Measurements from ENCODE around the gene TULP4.

DNA sequence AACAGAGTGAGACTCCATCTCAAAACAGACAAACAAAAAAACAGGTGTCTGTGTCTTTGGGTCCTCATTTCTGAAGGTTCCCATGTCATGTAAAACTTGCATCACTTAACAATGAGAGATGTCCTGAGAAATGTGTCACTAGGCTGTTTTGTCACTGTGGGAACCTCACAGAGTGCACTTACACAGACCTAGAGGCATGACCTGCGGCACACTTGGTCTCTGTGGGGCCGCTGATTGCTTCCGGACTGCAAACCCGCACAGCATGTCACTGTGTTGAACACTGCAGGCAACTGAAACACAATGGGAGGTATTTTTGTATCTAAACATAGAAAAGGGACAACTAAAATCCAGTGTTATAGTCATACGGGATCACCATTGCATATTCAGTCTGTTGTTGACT is 205.3 kb downstream of the TULP4 start:
- TF ChIP-seq FOXM1 (IDR thresholded peaks at IDR 0.05; ENCODE audit: borderline replicate concordance, low read depth) = no peak
- TF ChIP-seq, protein P1, sequence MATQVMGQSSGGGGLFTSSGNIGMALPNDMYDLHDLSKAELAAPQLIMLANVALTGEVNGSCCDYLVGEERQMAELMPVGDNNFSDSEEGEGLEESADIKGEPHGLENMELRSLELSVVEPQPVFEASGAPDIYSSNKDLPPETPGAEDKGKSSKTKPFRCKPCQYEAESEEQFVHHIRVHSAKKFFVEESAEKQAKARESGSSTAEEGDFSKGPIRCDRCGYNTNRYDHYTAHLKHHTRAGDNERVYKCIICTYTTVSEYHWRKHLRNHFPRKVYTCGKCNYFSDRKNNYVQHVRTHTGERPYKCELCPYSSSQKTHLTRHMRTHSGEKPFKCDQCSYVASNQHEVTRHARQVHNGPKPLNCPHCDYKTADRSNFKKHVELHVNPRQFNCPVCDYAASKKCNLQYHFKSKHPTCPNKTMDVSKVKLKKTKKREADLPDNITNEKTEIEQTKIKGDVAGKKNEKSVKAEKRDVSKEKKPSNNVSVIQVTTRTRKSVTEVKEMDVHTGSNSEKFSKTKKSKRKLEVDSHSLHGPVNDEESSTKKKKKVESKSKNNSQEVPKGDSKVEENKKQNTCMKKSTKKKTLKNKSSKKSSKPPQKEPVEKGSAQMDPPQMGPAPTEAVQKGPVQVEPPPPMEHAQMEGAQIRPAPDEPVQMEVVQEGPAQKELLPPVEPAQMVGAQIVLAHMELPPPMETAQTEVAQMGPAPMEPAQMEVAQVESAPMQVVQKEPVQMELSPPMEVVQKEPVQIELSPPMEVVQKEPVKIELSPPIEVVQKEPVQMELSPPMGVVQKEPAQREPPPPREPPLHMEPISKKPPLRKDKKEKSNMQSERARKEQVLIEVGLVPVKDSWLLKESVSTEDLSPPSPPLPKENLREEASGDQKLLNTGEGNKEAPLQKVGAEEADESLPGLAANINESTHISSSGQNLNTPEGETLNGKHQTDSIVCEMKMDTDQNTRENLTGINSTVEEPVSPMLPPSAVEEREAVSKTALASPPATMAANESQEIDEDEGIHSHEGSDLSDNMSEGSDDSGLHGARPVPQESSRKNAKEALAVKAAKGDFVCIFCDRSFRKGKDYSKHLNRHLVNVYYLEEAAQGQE (IDR thresholded peaks at IDR 0.05; ENCODE audit: low read depth) = no peak
- no peak for TF ChIP-seq EP300 (IDR thresholded peaks at IDR 0.05; ENCODE audit: borderline replicate concordance)
- no peak for TF ChIP-seq EGR1 (IDR thresholded peaks at IDR 0.05)
- no peak for TF ChIP-seq CEBPB (IDR thresholded peaks at IDR 0.05)
- TF ChIP-seq CREB1 (IDR thresholded peaks at IDR 0.05; ENCODE audit: low read depth) = no peak
